SU-DHL-6 (cell line): ENCODE measurements around the gene CHST12.

Experiments used
- H2AFZ ChIP-seq: fragments of 200-600 bp; sonication (generic); 2 replicates; pipeline ENCODE4 v1.6.1; 2014; ENCODE audit warnings: low read depth, mild to moderate bottlenecking, moderate library complexity, mixed read lengths, antibody characterized with exemption, low read length; ENCODE audit not compliant: severe bottlenecking
- H3F3A ChIP-seq: fragments of 200-600 bp; shearing (Covaris generic); 2 replicates; pipeline ENCODE4 v1.6.0; 2016; ENCODE audit warnings: antibody characterized with exemption, mild to moderate bottlenecking; ENCODE audit not compliant: insufficient read depth
- H3K27ac ChIP-seq: fragments of 200-600 bp; sonication (generic); 2 replicates; pipeline ENCODE4 v1.5.1; 2016; ENCODE audit warnings: low read depth, mild to moderate bottlenecking, low read length, moderate library complexity, mixed read lengths
- H3K27me3 ChIP-seq: fragments of 200-600 bp; sonication (generic), shearing (Covaris generic); 2 replicates; pipeline ENCODE4 v1.6.0; 2014; ENCODE audit warnings: mild to moderate bottlenecking, low read length
- H3K36me3 ChIP-seq: fragments of 200-600 bp; sonication (generic); 2 replicates; pipeline ENCODE4 v1.6.1; 2014; ENCODE audit warnings: mild to moderate bottlenecking, low read length, mixed read lengths
- H3K4me2 ChIP-seq: fragments of 300-600, 200-600 bp; shearing (Covaris generic), sonication (generic); 2 replicates; pipeline ENCODE4 v1.6.0; 2014; ENCODE audit warnings: low read length, low read depth, mild to moderate bottlenecking; ENCODE audit not compliant: poor library complexity, severe bottlenecking
- H3K4me3 ChIP-seq: fragments of 200-600 bp; sonication (generic); 2 replicates; pipeline ENCODE4 v1.5.1; 2014; ENCODE audit warnings: antibody characterized with exemption, low read length, mild to moderate bottlenecking, mixed read lengths; ENCODE audit not compliant: insufficient read depth, poor library complexity, severe bottlenecking
- H3K79me2 ChIP-seq: fragments of 200-600 bp; sonication (generic); 2 replicates; pipeline ENCODE4 v1.6.1; 2014; ENCODE audit warnings: mild to moderate bottlenecking, low read length, moderate library complexity; ENCODE audit not compliant: insufficient read depth
- H3K9ac ChIP-seq: fragments of 200-600 bp; sonication (generic); 2 replicates; pipeline ENCODE4 v1.7.0; 2014; ENCODE audit warnings: mild to moderate bottlenecking, low read length
- H3K9me2 ChIP-seq: fragments of 200-600 bp; sonication (generic); replicated peaks from 2 replicates; pipeline ENCODE4 v1.6.1; 2014; ENCODE audit warnings: low read length; ENCODE audit not compliant: insufficient read depth
- H3K9me3 ChIP-seq: fragments of 200-600 bp; sonication (generic); 2 replicates; pipeline ENCODE4 v1.6.1; 2014; ENCODE audit warnings: low read length, mixed read lengths; ENCODE audit not compliant: insufficient read depth
- H4K20me1 ChIP-seq: fragments of 200-600 bp; sonication (generic); 2 replicates; pipeline ENCODE4 v1.6.1; 2014; ENCODE audit warnings: low read depth, mild to moderate bottlenecking, antibody characterized with exemption, low read length, moderate library complexity, mixed read lengths
- CTCF ChIP-seq: fragments of 200-600 bp; sonication (generic); IDR thresholded peaks from one replicate; pipeline ENCODE4 v1.5.1; 2017; ENCODE audit warnings: antibody characterized with exemption, mild to moderate bottlenecking, low read length, moderate library complexity; ENCODE audit not compliant: insufficient read depth, poor library complexity, severe bottlenecking
- EZH2phosphoT487 ChIP-seq: fragments of 200-600 bp; sonication (generic), shearing (Covaris generic); conservative IDR thresholded peaks from 2 replicates; pipeline ENCODE4 v1.6.1; 2018; ENCODE audit warnings: mild to moderate bottlenecking, antibody characterized with exemption, low read length, moderate library complexity, mixed read lengths

Gene CHST12

GRCh38 chr7:2438186-2438585 is 34.8 kb downstream of the CHST12 start:
- TF ChIP-seq EZH2phosphoT487 (no peak), CTCF (no peak)
- Histone ChIP-seq H3K27me3 (no peaks in the 10 kb centered on the region), H3K9me2 (no peaks in the 10 kb centered on the region), H3K4me3 (no peak overlapping the region), H3K9me3 (no peaks in the 10 kb centered on the region), H3K79me2 (no peaks in the 10 kb centered on the region), H3K9ac (no peak overlapping the region), H3K36me3 (no peaks in the 10 kb centered on the region), H3K4me2 (no peak overlapping the region), H3F3A (no peaks in the 10 kb centered on the region), H2AFZ (no peak overlapping the region), H3K27ac (no peak overlapping the region), H4K20me1 (no peaks in the 10 kb centered on the region)

GRCh38 chr7:2438775-2439174 is 35.4 kb downstream of the CHST12 start:
- Histone ChIP-seq H3F3A (no peaks in the 10 kb centered on the region), H3K9me2 (no peaks in the 10 kb centered on the region), H3K27me3 (no peaks in the 10 kb centered on the region), H3K4me3 (no peak overlapping the region), H3K27ac (no peak overlapping the region), H3K9me3 (no peaks in the 10 kb centered on the region), H3K79me2 (no peaks in the 10 kb centered on the region), H4K20me1 (no peaks in the 10 kb centered on the region), H3K36me3 (no peaks in the 10 kb centered on the region), H3K9ac (no peak overlapping the region), H3K4me2 (no peak overlapping the region), H2AFZ (no peak overlapping the region)
- TF ChIP-seq EZH2phosphoT487, result no peak
- TF ChIP-seq CTCF, result no peak

DNA sequence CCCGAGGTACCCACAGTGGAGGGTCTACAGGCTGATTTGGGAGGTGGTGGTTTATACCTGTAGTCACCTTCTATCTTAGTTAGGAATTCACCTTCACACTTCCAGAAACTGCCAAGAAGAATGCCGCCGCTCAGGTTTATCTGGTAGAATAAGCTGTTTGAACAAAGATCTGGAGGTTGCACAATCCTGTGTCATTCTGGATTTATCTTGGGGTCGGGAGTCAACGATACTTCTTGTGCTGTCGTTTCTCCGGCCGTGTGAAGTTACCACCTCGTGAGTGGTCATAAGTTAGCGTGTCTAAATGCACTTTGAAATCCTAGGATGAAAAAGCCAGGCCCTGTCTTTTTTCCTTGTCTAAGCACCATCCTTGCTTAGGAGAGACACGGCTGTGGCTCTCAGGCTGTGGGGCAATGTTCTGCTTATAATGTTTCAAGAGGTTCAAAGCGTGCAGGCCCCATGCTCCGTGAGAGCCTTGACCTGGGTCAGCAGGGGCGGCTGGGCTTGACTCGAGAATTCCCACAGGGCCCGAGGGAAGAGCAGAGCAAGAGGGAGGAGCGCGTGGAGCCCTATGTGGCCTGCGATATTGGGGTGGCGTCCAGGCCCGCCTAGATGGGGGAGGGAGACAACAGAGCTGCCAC is 37.3 kb downstream of the CHST12 start:
- no peaks in the 10 kb centered on the region for H3K9me2 ChIP-seq
- no peaks in the 10 kb centered on the region for H3F3A ChIP-seq
- H3K9ac ChIP-seq, result no peak overlapping the region
- H3K79me2 ChIP-seq, result no peaks in the 10 kb centered on the region
- H3K36me3 ChIP-seq, result no peaks in the 10 kb centered on the region
- H2AFZ ChIP-seq, result no peak overlapping the region
- no peaks in the 10 kb centered on the region for H3K9me3 ChIP-seq
- H4K20me1 ChIP-seq, result no peaks in the 10 kb centered on the region
- no peak overlapping the region for H3K4me2 ChIP-seq
- H3K27ac ChIP-seq, result no peak overlapping the region
- H3K27me3 ChIP-seq, result no peaks in the 10 kb centered on the region
- H3K4me3 ChIP-seq, result no peak overlapping the region
- TF ChIP-seq CTCF, result no peak
- no peak for TF ChIP-seq EZH2phosphoT487
